ENCODE measurements around the gene CDYL2. TPM values are rescaled to one million over a fixed set of nuclear protein-coding genes. Genes with fewer than 3 reads are reported as not detected.

The CDYL2 gene
- polyA plus RNA-seq, 1 of the 3 experiments (the other 2 are of a cell fraction): 0.03 TPM

DNA sequence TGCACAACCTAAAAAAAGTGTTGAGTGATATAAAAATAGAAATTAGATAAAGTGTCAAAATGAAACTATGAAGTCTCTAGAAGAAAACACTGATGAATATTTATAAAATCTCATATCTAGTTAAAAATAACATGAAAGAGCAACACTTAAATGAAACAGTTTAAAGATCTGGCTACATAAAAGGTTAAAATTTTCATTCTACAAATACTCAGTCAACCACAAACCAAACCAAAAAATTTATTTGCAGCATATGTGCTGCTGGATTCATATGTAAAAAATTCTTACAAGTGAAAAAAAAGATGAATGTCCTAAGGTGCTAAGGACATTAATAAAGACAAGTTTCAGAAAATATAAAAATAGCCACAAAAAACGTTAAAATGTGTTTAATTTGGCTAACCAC lies 22.6 kb upstream of the CDYL2 start:
- no peaks in the 10 kb centered on the region for H3K36me3 ChIP-seq (replicated peaks in 1 of 2; ENCODE audit: control insufficient read depth in 1 of 2, insufficient read depth in 2 of 2, low read length in 1 of 2)
- H3K4me2 ChIP-seq: no peak overlapping the region
- no peaks in the 10 kb centered on the region for H3K9me2 ChIP-seq
- H3K4me3 ChIP-seq (ENCODE audit: low read depth in 2 of 2, low read length in 1 of 2): no peak overlapping the region
- H3K9ac ChIP-seq: no peak overlapping the region
- H3K27me3 ChIP-seq (ENCODE audit: insufficient read depth): no peaks in the 10 kb centered on the region; the same call in 1 of the 2 replicates
- ChIA-PET CTCF (no interaction called here), POLR2A (no interaction called here)
- peaks cover 5% of the 10 kb centered on the region; the same call in 1 of the 2 replicates for H3K9me3 ChIP-seq
- H3K4me1 ChIP-seq (ENCODE audit: control insufficient read depth in 1 of 2, insufficient read depth in 2 of 2, low read depth in 1 of 2, low read length in 1 of 2): no peaks in the 10 kb centered on the region
- no peak overlapping the region for H2AFZ ChIP-seq (ENCODE audit: low read depth)
- no peak overlapping the region for H3K27ac ChIP-seq (ENCODE audit: low read depth in 2 of 2, low read length in 1 of 2)
- no peaks in the 10 kb centered on the region for H3F3A ChIP-seq (replicated peaks; ENCODE audit: insufficient read depth)
- no peaks in the 10 kb centered on the region for H4K20me1 ChIP-seq (ENCODE audit: insufficient read depth)
- no peak for DNase-seq
- TF ChIP-seq TCF12 (IDR thresholded peaks at IDR 0.05) (no peak), TEAD4 (IDR thresholded peaks at IDR 0.05; ENCODE audit: borderline replicate concordance, insufficient read depth) (no peak), FOXJ3 (CRISPR knock-in tag; IDR thresholded peaks at IDR 0.05) (no peak), RCOR1 (IDR thresholded peaks at IDR 0.05; ENCODE audit: low read length) (no peak), USF1 (IDR thresholded peaks at IDR 0.05; ENCODE audit: borderline replicate concordance, low read depth) (no peak), RFX5 (IDR thresholded peaks at IDR 0.05; ENCODE audit: low read length) (no peak), FOSL2 (IDR thresholded peaks at IDR 0.05; ENCODE audit: borderline replicate concordance, low read depth) (no peak), FOXM1 (IDR thresholded peaks at IDR 0.05; ENCODE audit: low read depth) (no peak), SMC3 (IDR thresholded peaks at IDR 0.05; ENCODE audit: low read depth, low read length) (no peak), CTCF (IDR thresholded peaks at IDR 0.05) (no peak), RXRA (IDR thresholded peaks at IDR 0.05; ENCODE audit: borderline replicate concordance, low read depth) (no peak)
- TF ChIP-seq, protein P1, sequence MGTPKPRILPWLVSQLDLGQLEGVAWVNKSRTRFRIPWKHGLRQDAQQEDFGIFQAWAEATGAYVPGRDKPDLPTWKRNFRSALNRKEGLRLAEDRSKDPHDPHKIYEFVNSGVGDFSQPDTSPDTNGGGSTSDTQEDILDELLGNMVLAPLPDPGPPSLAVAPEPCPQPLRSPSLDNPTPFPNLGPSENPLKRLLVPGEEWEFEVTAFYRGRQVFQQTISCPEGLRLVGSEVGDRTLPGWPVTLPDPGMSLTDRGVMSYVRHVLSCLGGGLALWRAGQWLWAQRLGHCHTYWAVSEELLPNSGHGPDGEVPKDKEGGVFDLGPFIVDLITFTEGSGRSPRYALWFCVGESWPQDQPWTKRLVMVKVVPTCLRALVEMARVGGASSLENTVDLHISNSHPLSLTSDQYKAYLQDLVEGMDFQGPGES (IDR thresholded peaks at IDR 0.05; ENCODE audit: low read depth, low read length): no peak
- 4% methylated on average over 1 of the region's 1 CpG for WGBS (ENCODE audit: low lambda C conversion rate)
- no peaks in the 10 kb centered on the region for H3K79me2 ChIP-seq (ENCODE audit: insufficient read depth)

- H3K27ac ChIP-seq (ENCODE audit: low read depth in 2 of 2, low read length in 1 of 2): no peak overlapping the region
- H3K36me3 ChIP-seq (replicated peaks in 1 of 2; ENCODE audit: control insufficient read depth in 1 of 2, insufficient read depth in 2 of 2, low read length in 1 of 2): no peaks in the 10 kb centered on the region
- no peaks in the 10 kb centered on the region for H3F3A ChIP-seq (replicated peaks; ENCODE audit: insufficient read depth)
- no peaks in the 10 kb centered on the region for H3K4me1 ChIP-seq (ENCODE audit: control insufficient read depth in 1 of 2, insufficient read depth in 2 of 2, low read depth in 1 of 2, low read length in 1 of 2)
- no peak overlapping the region for H2AFZ ChIP-seq (ENCODE audit: low read depth)
- no peak overlapping the region for H3K9ac ChIP-seq
- no peaks in the 10 kb centered on the region for H3K79me2 ChIP-seq (ENCODE audit: insufficient read depth)
- POLR2A ChIA-PET: no interaction called here
- H3K27me3 ChIP-seq (ENCODE audit: insufficient read depth): no peaks in the 10 kb centered on the region; the same call in 1 of the 2 replicates
- H3K4me3 ChIP-seq (ENCODE audit: low read depth in 2 of 2, low read length in 1 of 2): no peak overlapping the region
- no peaks in the 10 kb centered on the region for H3K9me2 ChIP-seq
- DNase-seq: no peak
- TF ChIP-seq MEF2A (IDR thresholded peaks at IDR 0.05; ENCODE audit: borderline replicate concordance, low read depth) (no peak), FOSL2 (IDR thresholded peaks at IDR 0.05; ENCODE audit: borderline replicate concordance, low read depth) (no peak), GATA2 (CRISPR knock-in tag; IDR thresholded peaks at IDR 0.05) (no peak), TCF12 (IDR thresholded peaks at IDR 0.05) (no peak), SIN3A (IDR thresholded peaks at IDR 0.05; ENCODE audit: borderline replicate concordance, low read depth, low read length) (no peak), EP300 (IDR thresholded peaks at IDR 0.05; ENCODE audit: borderline replicate concordance in 1 of 2, low read depth in 1 of 2, low read length in 1 of 2) (no peak), PBX3 (IDR thresholded peaks at IDR 0.05) (no peak)
- TF ChIP-seq, protein P2, sequence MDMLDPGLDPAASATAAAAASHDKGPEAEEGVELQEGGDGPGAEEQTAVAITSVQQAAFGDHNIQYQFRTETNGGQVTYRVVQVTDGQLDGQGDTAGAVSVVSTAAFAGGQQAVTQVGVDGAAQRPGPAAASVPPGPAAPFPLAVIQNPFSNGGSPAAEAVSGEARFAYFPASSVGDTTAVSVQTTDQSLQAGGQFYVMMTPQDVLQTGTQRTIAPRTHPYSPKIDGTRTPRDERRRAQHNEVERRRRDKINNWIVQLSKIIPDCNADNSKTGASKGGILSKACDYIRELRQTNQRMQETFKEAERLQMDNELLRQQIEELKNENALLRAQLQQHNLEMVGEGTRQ (IDR thresholded peaks at IDR 0.05; ENCODE audit: borderline replicate concordance, low read depth, low read length): no peak
- 80% methylated on average over 1 of the region's 1 CpG for WGBS (ENCODE audit: low lambda C conversion rate)
- H3K9me3 ChIP-seq: peaks cover 5% of the 10 kb centered on the region; the same call in 1 of the 2 replicates
- no peaks in the 10 kb centered on the region for H4K20me1 ChIP-seq (ENCODE audit: insufficient read depth)
- CTCF ChIA-PET: interaction anchor here (0.6 to 2.2 kb wide), 18 partner anchors 9 to 109 kb away, joined by 3 to 26 read pairs (median 3); partner anchors contain the start of gene CDYL2
- no peak overlapping the region for H3K4me2 ChIP-seq
These were observed 21.0 kb upstream of the CDYL2 start for GRCh38 chr16:80825365-80825758.
